CD4-positive, alpha-beta T cell treated with Interleukin-4 for 1 hour (primary cell): Measurements from ENCODE around the gene SF3A1.

ENCODE experiments used
- DNase-seq, 2 donors: peaks; one replicate each; pipeline ENCODE4 v3.0.0-alpha.2; 2020 to 2022

Gene SF3A1

GRCh38 chr22:30385942-30386341, 29.2 kb upstream of the SF3A1 start:
- no peak for DNase-seq

GRCh38 chr22:30383061-30383460, 26.4 kb upstream of the SF3A1 start:
- DNase-seq: no peak

GRCh38 chr22:30382340-30382739, 25.6 kb upstream of the SF3A1 start:
- DNase-seq: no peak

- no peak for DNase-seq
Observed at GRCh38 chr22:30381264-30381663, 24.6 kb upstream of the SF3A1 start.

GRCh38 chr22:30380011-30380410, 23.3 kb upstream of the SF3A1 start:
- no peak for DNase-seq

GRCh38 chr22:30375312-30375849, 18.7 kb upstream of the SF3A1 start:
- no peak for DNase-seq

- DNase-seq: no peak
Observed at GRCh38 chr22:30373331-30374325, 16.9 kb upstream of the SF3A1 start.

- DNase-seq: peak in 1 of 2 donors; percentile 29
Observed at GRCh38 chr22:30372915-30373314, 16.2 kb upstream of the SF3A1 start.

- DNase-seq: no peak
Observed at GRCh38 chr22:30371981-30372380, 15.3 kb upstream of the SF3A1 start.

GRCh38 chr22:30371321-30371720, 14.6 kb upstream of the SF3A1 start:
- DNase-seq: no peak

- DNase-seq: no peak
Observed at GRCh38 chr22:30370641-30371230, 14.0 kb upstream of the SF3A1 start.

- DNase-seq: no peak
Observed at GRCh38 chr22:30368420-30368819, 11.7 kb upstream of the SF3A1 start.

- no peak for DNase-seq
Observed at GRCh38 chr22:30365891-30366290, 9.2 kb upstream of the SF3A1 start.

- no peak for DNase-seq
Observed at GRCh38 chr22:30362651-30363281, 6.1 kb upstream of the SF3A1 start.

GRCh38 chr22:30361916-30362650, 5.4 kb upstream of the SF3A1 start:
- DNase-seq: no peak

- DNase-seq: no peak
Observed at GRCh38 chr22:30358541-30358940, 1.8 kb upstream of the SF3A1 start.

- DNase-seq: no peak
Observed at GRCh38 chr22:30357650-30358215, 1.0 kb upstream of the SF3A1 start.

GRCh38 chr22:30357236-30357570, 509 bp upstream of the SF3A1 start:
- no peak for DNase-seq

GRCh38 chr22:30354644-30355043, 2.0 kb downstream of the SF3A1 start:
- DNase-seq: no peak

- DNase-seq: no peak
Observed at GRCh38 chr22:30351226-30351625, 5.5 kb downstream of the SF3A1 start.

- DNase-seq: no peak
Observed at GRCh38 chr22:30348809-30349208, 7.9 kb downstream of the SF3A1 start.

- no peak for DNase-seq
Observed at GRCh38 chr22:30348404-30348803, 8.3 kb downstream of the SF3A1 start.
